CD4-positive, alpha-beta T cell treated with Interferon alpha-2 for 1 hour (primary cell): ENCODE results near the gene SLC34A1.
A peak's percentile ranks its signal among the peaks of the same experiment; 100 is the strongest.
"Not testable (repeated sequence)": the region's sequence is repeated elsewhere in the genome, so short reads cannot be mapped to it uniquely, and the experiment has no call there.

ENCODE experiments used
- DNase-seq, 2 donors: peaks; one replicate each; pipeline ENCODE4 v3.0.0-alpha.2; 2020 to 2022

The SLC34A1 gene, protein sequence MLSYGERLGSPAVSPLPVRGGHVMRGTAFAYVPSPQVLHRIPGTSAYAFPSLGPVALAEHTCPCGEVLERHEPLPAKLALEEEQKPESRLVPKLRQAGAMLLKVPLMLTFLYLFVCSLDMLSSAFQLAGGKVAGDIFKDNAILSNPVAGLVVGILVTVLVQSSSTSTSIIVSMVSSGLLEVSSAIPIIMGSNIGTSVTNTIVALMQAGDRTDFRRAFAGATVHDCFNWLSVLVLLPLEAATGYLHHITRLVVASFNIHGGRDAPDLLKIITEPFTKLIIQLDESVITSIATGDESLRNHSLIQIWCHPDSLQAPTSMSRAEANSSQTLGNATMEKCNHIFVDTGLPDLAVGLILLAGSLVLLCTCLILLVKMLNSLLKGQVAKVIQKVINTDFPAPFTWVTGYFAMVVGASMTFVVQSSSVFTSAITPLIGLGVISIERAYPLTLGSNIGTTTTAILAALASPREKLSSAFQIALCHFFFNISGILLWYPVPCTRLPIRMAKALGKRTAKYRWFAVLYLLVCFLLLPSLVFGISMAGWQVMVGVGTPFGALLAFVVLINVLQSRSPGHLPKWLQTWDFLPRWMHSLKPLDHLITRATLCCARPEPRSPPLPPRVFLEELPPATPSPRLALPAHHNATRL

DNA sequence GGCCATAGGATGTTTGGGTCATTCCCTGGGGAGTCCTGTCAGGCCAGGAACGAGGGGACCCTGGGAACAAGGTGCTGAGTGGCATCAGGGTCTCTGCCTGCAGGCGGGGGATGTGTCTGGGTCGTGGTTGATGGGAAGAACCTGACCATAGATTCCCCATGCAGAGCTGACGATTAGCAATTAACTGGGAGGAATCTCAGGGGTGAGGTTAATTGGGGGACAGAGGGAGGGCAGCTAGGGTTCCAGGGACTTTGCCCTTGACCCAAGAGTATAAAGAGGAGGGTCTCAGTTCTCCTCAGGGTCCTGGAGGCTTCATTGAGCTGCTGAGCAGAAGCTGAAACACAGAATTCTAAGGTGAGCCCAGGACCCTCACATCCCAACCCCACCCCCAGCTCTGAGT lies at the start of gene SLC34A1:
SLC34A1 (plus strand) TSS at position 301 of the 400 bp plus-strand sequence. CDS start 1,308 bp downstream, outside the sequence.
- no peak for DNase-seq

GRCh38 chr5:177334781-177335700 lies 49.2 kb upstream of the SLC34A1 start:
- DNase-seq, result no peak

DNA sequence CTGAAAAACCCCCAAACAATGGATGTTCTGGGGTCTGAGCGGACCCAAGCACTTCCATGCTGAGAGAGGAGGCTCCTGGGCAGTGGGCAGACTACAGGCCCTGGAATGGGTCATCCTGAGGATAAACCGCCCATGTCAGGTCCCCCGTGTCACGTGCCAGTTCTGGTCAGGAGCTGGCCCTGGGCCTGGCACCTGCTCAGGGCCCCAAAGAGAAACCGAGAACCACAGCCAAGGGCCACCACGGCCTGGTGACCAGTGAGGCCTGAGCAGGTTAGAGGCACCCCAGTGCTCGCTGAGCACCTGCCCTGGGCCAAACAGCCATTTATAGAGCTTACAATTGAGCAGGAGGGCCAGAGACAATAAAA lies 48.6 kb upstream of the SLC34A1 start:
- no peak for DNase-seq

DNA sequence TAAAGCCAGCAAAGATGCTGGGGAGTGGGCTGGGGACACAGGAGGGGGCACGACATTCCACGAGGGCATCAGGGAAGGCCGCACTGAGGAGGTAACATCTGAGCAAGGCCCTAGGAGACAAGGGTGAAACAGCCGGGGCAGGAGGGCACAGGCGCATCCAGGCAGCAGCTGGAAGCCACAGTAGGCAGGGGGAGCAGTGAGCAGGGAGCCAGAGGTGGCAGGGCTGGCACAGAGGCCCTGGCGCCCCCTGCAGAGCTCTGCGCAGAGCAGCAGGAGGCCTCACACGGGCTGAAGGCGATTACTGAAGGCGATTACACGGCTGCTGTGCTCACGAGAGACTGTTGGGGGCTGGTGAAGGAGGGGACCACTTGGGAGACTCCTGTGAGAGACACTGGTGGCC lies 48.1 kb upstream of the SLC34A1 start:
- DNase-seq, result peak; percentile 25 to 27

GRCh38 chr5:177336603-177337494 lies 47.4 kb upstream of the SLC34A1 start:
- no peak for DNase-seq

GRCh38 chr5:177338251-177339106 lies 45.8 kb upstream of the SLC34A1 start:
- DNase-seq, result no peak

DNA sequence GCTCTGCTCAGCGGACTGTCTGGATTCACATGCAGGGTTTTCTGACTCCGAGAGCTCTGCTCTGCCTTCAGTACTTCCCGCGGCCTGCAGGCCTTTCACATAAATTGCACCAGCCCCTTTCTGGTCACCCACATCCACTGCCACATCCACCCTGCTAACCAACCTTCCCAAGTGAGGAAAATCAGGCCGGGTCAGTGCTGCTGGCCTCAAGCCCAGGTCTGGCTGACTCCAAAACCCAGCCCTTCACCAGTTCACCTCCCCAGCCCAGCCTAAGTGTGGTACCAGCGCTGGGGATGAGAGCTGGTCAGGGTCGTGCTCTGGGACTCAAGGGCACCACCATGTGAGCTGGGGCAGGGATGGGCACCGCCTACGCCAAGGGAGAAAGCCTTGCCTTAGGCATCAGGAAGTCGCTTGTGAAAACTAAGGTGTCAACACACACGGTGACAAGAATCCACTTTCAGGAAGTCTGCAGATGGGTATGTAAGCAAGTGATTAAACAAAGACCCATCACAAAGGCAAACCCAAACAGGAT lies 45.1 kb upstream of the SLC34A1 start:
- no peak for DNase-seq

DNA sequence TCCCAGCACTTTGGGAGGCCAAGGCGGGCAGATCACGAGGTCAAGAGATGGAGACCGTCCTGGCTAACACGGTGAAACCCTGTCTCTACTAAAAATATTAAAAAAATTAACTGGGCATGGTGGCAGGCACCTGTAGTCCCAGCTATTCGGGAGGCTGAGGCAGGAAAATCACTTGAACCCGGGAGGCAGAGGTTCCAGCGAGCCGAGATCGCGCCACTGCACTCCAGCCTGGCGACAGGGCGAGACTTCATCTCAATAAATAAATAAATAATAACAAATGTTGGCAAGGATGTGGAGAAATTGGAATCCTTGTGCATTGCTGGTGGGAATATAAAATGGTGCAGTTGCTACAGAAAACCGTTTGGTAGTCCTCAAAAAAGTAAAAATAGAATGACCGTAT lies 41.2 kb upstream of the SLC34A1 start:
- DNase-seq, result not testable (repeated sequence)

DNA sequence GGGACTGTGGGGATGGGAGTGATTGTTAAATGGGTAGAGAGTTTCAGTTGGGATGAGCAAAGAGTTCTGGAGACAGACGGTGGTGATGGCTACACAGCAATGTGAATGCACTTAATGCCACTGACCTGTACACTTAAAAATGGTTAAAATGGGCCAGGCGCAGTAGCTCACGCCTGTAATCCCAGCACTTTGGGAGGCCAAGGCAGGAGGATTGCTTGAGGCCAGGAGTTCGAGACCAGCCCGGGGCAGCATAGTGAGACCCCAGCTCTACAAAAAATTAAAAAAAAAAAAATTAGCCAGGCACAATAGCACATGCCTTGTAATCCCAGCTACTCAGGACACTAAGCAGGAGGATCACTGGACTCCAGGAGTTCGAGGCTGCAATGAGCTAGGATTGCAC lies 40.5 kb upstream of the SLC34A1 start:
- DNase-seq, result no peak

- DNase-seq, result no peak
These were observed 39.3 kb upstream of the SLC34A1 start for GRCh38 chr5:177344891-177345290.

- no peak for DNase-seq
These were observed 37.4 kb upstream of the SLC34A1 start for GRCh38 chr5:177346820-177347219.

GRCh38 chr5:177347699-177348098 lies 36.5 kb upstream of the SLC34A1 start:
- DNase-seq, result no peak

DNA sequence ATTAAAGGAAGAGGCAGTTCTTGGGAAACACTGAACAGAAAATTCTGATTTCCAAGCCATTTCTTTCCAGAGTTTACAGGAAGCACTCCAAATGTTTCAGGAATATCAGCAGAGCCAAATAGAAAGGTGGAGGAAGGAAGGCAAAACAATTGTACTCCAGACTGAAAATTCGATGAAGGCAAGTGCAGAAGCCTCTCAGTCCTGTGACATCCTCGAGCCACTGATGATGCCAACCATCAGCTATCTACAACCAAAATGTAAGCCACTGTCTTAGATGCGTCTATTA lies 34.9 kb upstream of the SLC34A1 start:
- DNase-seq, result no peak

GRCh38 chr5:177349762-177350161 lies 34.5 kb upstream of the SLC34A1 start:
- DNase-seq, result no peak

- DNase-seq, result no peak
These were observed 33.4 kb upstream of the SLC34A1 start for GRCh38 chr5:177350776-177351391.

DNA sequence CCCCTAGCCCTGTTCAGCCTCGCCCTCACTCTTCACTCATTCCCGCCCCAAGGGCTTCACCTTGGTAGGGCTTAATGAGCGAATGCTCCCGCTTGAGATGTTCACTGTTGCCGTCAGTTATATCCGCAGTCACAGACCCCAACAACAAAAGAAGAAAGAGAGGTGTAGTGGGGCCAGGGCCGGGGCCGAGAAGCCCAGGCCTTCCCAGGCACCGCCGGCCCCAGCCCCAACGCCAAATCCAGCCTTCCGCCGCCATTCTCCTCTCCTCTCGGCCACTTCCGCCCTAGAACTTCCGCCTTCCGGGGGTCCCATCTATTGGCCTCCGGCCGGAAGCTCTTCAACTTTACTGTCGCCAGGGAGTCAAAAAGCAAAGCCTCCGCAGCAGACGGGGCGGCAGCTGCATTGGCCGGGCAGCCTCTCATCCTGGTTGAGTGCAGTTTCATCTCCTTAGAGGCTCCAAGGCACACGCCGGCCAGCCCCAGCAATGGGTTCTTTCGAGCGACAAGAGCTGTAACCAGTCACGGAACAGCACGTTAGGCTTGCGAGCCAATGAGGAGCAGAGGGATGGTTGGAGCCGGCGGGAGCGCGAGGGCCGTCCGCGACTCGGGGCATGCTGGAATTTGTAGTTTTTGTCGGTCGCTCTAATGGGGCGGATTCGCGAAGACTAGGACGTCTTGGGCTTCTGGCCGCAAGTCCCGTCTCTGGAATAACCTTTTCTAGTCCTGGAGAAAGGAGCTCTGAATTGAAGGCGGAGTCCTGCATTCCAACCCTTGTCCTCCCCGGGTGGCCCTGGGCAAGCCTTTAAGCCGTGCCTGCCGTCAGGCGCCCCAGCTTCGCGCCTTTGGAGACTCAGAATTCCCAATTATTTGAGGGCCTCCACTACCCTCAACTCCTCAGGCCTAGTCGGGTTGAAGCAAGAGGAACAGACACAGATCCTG lies 32.6 kb upstream of the SLC34A1 start, which contains the start of gene LMAN2:
LMAN2 (minus strand) TSS at position 277 of the 938 bp plus-strand sequence; CDS start at position 256, 21 bp downstream.
- peak; percentile 92 to 94 for DNase-seq

- DNase-seq, result no peak
These were observed 31.1 kb upstream of the SLC34A1 start for GRCh38 chr5:177353093-177353492.

- no peak for DNase-seq
These were observed 30.0 kb upstream of the SLC34A1 start for GRCh38 chr5:177354256-177354655.

- DNase-seq, result no peak
These were observed 29.5 kb upstream of the SLC34A1 start for GRCh38 chr5:177354711-177355110.
